PC-3 (cell line): Measurements from ENCODE around the gene CCL4.

ENCODE experiments used
- CTCF ChIP-seq: fragments of 300-600 bp; sonication (generic); conservative IDR thresholded peaks from 2 replicates; pipeline ENCODE4 v1.5.1; 2017; ENCODE audit warnings: antibody characterized with exemption, low read depth, mild to moderate bottlenecking, low read length
- EZH2 ChIP-seq: fragments of 300-600 bp; sonication (generic); IDR thresholded peaks from one replicate; pipeline ENCODE4 v1.6.1; 2017; ENCODE audit warnings: antibody characterized with exemption, mild to moderate bottlenecking, low read length; ENCODE audit not compliant: unreplicated experiment
- EZH2phosphoT487 ChIP-seq: fragments of 300-600 bp; sonication (generic); IDR thresholded peaks from 2 replicates; pipeline ENCODE4 v1.6.1; 2018; ENCODE audit warnings: mild to moderate bottlenecking, antibody characterized with exemption, low read length, borderline replicate concordance

- TF ChIP-seq CTCF (no peak), EZH2 (no peak), EZH2phosphoT487 (no peak)
Measured at GRCh38 chr17:36111068-36111490, 7.5 kb downstream of the CCL4 start.
